Prostate gland (tissue), 2 donors: ENCODE results near the gene ZSWIM8. TPM values are rescaled to one million over a fixed set of nuclear protein-coding genes. Genes with fewer than 3 reads are reported as not detected.

Experiments
- DNase-seq: peaks from one replicate; pipeline ENCODE4 v3.0.0-alpha.2; 2019; ENCODE audit warnings: low spot score
- H3K27ac ChIP-seq, 2 donors: fragments of 200-600 bp; sonication (generic); 2 replicates each; pipeline ENCODE4 v1.5.1; 2017 to 2019
- H3K27me3 ChIP-seq: fragments of 200-600 bp; sonication (generic); replicated peaks from 2 replicates; pipeline ENCODE4 v1.5.1; 2019; ENCODE audit not compliant: insufficient read depth
- H3K36me3 ChIP-seq, 2 donors: fragments of 200-600 bp; sonication (generic); 1 replicate in 1 of 2; 2 replicates in 1 of 2; pipeline versions ENCODE4 v1.5.1 to v1.8.1; 2017 to 2019
- H3K4me1 ChIP-seq: fragments of 200-600 bp; sonication (generic); replicated peaks from 2 replicates; pipeline ENCODE4 v1.5.1; 2019
- H3K4me3 ChIP-seq, 2 donors: fragments of 200-600 bp; sonication (generic); 2 replicates each; pipeline ENCODE4 v1.5.1; 2017 to 2019
- H3K9me3 ChIP-seq: fragments of 200-600 bp; sonication (generic); 2 replicates; pipeline ENCODE4 v1.5.1; 2017
- CTCF ChIP-seq, 4 experiments: fragments of 200-600 bp in 2 of 4; fragments of 450-650 bp in 2 of 4; sonication (generic) in 2 of 4; IDR thresholded peaks; 1 replicate in 3 of 4; 2 replicates in 1 of 4; pipeline ENCODE4 v1.5.1; 2016 to 2019; ENCODE audit warnings: antibody characterized with exemption in 4 of 4, mild to moderate bottlenecking in 2 of 4, moderate library complexity in 2 of 4
- POLR2A ChIP-seq: fragments of 450-650 bp; IDR thresholded peaks from one replicate; pipeline ENCODE4 v1.6.1; 2016; ENCODE audit warnings: antibody characterized with exemption, mild to moderate bottlenecking
- POLR2AphosphoS5 ChIP-seq: sonication (generic); formaldehyde crosslinking; IDR thresholded peaks from one replicate; pipeline ENCODE4 v1.6.1; 2017; ENCODE audit warnings: antibody characterized with exemption
- WGBS: methylation state at CpG from one replicate; pipeline ENCODE4 v1.1.5; 2018; 5-methylcytosine and 5-hydroxymethylcytosine counted together
- intact Hi-C: fragments of 100-400 bp; cut with DNase I; formaldehyde crosslinking; loops from one replicate; pipeline ENCODE4 v1.14.2; 2022
- total RNA-seq, 2 donors: library from RNA; depleted of rRNA; stranded (reverse); fragments of >200 nt; gene quantifications; one replicate each; pipeline ENCODE4 v1.1.0, GENCODE V29; 2016

Gene ZSWIM8
- total RNA-seq, 2 donors from 2014 or later, result 80.6 to 246 TPM

DNA sequence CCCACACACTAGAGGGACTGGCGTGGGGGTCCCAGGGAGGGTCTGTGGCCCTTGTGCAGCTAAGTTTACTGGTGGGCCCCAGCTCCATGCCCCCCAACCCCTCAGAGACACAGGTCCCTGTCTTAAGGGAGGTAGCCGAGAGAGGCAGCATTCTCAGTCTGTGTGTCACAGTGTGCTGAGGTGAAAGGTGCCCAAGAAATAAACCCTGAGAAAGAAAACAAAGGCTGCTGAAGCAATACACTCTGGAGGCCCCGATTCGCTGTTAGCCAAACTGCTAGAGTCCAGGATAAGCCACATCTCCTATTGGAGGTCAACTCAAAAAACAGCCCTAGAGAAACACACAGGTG is 54.6 kb downstream of the ZSWIM8 start:
- H3K4me3 ChIP-seq, result no peak overlapping the region
- H3K9me3 ChIP-seq, result no peaks in the 10 kb centered on the region
- DNase-seq, result no peak
- intact Hi-C loops, result no loop called here
- WGBS, result 93% methylated on average over 4 of the region's 4 CpGs
- TF ChIP-seq CTCF (IDR thresholded peaks at IDR 0.05), result no peak
- TF ChIP-seq POLR2A, result no peak
- H3K4me1 ChIP-seq, result no peaks in the 10 kb centered on the region
- no peak overlapping the region for H3K27ac ChIP-seq
- no peaks in the 10 kb centered on the region for H3K27me3 ChIP-seq
- H3K36me3 ChIP-seq, result peaks cover 3 to 17% of the 10 kb centered on the region in 2 donors

- intact Hi-C loops, result no loop called here
- H3K4me1 ChIP-seq, result no peaks in the 10 kb centered on the region
- DNase-seq, result no peak
- TF ChIP-seq POLR2AphosphoS5, result no peak
- 91% methylated on average over 13 of the region's 13 CpGs for WGBS
- H3K27ac ChIP-seq, result no peak overlapping the region
- peaks cover 3 to 17% of the 10 kb centered on the region in 2 donors for H3K36me3 ChIP-seq
- no peaks in the 10 kb centered on the region for H3K27me3 ChIP-seq
- H3K9me3 ChIP-seq, result no peaks in the 10 kb centered on the region
- H3K4me3 ChIP-seq, result no peak overlapping the region
Measured at GRCh38 chr10:73840403-73841060, 55.1 kb downstream of the ZSWIM8 start.

GRCh38 chr10:73841061-73841421 is 55.6 kb downstream of the ZSWIM8 start:
- H3K9me3 ChIP-seq, result no peaks in the 10 kb centered on the region
- H3K36me3 ChIP-seq, result peaks cover 3 to 17% of the 10 kb centered on the region in 2 donors
- DNase-seq, result no peak
- TF ChIP-seq POLR2AphosphoS5 (no peak), CTCF (IDR thresholded peaks at IDR 0.05) (no peak), POLR2A (no peak)
- no peak overlapping the region for H3K4me3 ChIP-seq
- no peaks in the 10 kb centered on the region for H3K4me1 ChIP-seq
- H3K27me3 ChIP-seq, result no peaks in the 10 kb centered on the region
- WGBS, result 81% methylated on average over 9 of the region's 9 CpGs
- H3K27ac ChIP-seq, result no peak overlapping the region
- intact Hi-C loops, result no loop called here

DNA sequence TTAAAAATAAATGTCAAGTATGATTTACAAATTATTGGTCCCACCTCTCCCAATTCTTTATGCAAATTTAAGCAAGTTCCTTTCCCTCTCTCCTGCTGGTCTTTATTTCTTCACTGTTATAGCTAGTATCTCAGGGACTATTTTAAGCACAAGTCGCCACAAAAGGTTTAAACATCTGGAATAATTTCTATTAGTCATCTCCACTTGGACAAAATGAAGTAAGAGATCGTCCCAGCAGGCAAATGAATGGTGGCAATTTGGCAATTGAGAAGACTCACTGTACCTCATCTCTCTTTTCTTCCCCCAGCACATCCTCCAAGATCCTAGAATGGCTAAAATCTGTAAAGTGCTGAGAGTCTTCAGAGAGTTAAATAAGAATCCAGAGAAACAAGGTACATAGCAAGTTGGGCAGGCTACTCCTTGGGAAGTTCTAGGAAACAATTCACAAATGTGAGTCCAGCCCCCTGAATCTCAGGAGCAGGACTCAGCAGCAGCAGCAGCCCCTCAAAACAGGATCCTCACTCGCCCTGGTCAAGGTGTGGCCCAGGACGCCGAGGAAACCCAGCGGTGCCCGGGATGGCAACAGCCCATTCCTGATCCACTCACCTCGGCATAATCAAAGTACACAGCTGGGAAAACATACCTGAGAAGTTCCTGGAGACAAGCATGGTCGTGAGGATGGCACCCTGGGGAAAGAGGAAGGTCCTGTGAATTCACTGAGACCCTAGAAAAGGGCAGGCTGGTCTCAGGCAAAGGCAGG is 56.3 kb downstream of the ZSWIM8 start:
- H3K9me3 ChIP-seq, result no peaks in the 10 kb centered on the region
- TF ChIP-seq POLR2A (no peak), CTCF (IDR thresholded peaks at IDR 0.05) (no peak), POLR2AphosphoS5 (no peak)
- DNase-seq, result no peak
- 88% methylated on average over 9 of the region's 9 CpGs for WGBS
- H3K36me3 ChIP-seq, result peaks cover 3 to 18% of the 10 kb centered on the region in 2 donors
- H3K4me3 ChIP-seq, result no peak overlapping the region
- no peaks in the 10 kb centered on the region for H3K4me1 ChIP-seq
- no peak overlapping the region for H3K27ac ChIP-seq
- no peaks in the 10 kb centered on the region for H3K27me3 ChIP-seq
- intact Hi-C loops, result no loop called here

DNA sequence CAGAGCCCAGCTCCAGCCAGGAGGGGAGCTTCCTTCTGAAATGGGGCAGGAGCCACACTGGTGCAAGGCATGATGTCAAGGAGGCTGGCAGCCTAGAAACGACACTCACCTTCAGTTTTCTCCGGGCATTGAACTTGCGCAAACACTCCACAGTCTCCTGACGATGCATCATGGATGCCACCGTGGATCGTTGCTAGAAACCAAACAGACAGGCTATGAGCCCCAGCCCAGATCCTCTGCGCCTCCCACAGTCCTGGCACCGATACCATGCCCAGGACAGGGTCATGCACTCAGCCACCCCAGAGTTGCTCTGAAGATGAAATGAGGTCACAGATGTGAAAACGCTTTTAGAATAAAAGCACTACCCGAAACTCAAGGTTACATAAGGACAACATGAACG is 56.9 kb downstream of the ZSWIM8 start:
- Histone ChIP-seq H3K9me3 (no peaks in the 10 kb centered on the region), H3K4me3 (no peak overlapping the region), H3K36me3 (peaks cover 3 to 24% of the 10 kb centered on the region in 2 donors), H3K4me1 (no peaks in the 10 kb centered on the region), H3K27ac (no peak overlapping the region), H3K27me3 (no peaks in the 10 kb centered on the region)
- DNase-seq, result no peak
- intact Hi-C loops, result no loop called here
- TF ChIP-seq CTCF (IDR thresholded peaks at IDR 0.05) (no peak), POLR2A (no peak), POLR2AphosphoS5 (no peak)
- 91% methylated on average over 11 of the region's 11 CpGs for WGBS
